RWPE1 (cell line): ENCODE measurements around the gene TDRD12.
"Not testable (repeated sequence)": the region's sequence is repeated elsewhere in the genome, so short reads cannot be mapped to it uniquely, and the experiment has no call there.

Source experiments
- CTCF ChIA-PET: fragments of 350-600 bp; sonication (Branson Sonifier 250); formaldehyde crosslinking; extraction: SDS; loops from one replicate; lab custom pipeline; 2021; lab: Yijun Ruan, JAX
- POLR2A ChIA-PET: fragments of 400-600 bp; formaldehyde crosslinking; extraction: SDS; loops from one replicate; lab custom pipeline; 2020; ENCODE audit warnings: antibody characterized with exemption; ENCODE audit not compliant: low non-redundant PET; lab: Yijun Ruan, JAX
- DNase-seq: peaks from one replicate; pipeline ENCODE4 v3.0.0; 2012; ENCODE audit warnings: low spot score
- H3K27ac ChIP-seq: fragments of 450-650 bp; 2 replicates; pipeline ENCODE4 v1.5.1; 2017
- TF ChIP-seq, protein P1 (sequence below): fragments of 450-650 bp; conservative IDR thresholded peaks from 2 replicates; pipeline ENCODE4 v1.5.1; 2017; ENCODE audit warnings: low read depth, mild to moderate bottlenecking

The TDRD12 gene

DNA sequence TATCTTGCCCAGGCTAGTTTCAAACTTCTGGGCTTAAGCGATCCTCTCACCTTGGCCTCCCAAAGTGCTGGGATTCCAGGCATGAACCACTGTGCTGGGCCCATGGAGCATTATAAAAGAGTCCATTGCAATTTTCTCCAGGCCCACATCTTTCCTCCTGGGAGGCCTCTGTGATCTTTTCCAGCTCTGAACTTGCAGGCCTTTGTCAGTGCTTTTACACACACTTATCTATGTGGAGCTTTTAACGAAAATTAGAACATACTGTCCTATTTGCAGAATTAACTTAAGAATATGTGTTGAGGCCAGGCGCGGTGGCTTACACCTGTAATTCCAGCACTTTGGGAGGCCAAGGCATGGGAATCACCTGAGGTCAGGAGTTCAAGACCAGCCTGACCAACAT is 23.9 kb downstream of the TDRD12 start:
- POLR2A ChIA-PET, result no interaction called here
- DNase-seq, result no peak
- TF ChIP-seq, protein P1, sequence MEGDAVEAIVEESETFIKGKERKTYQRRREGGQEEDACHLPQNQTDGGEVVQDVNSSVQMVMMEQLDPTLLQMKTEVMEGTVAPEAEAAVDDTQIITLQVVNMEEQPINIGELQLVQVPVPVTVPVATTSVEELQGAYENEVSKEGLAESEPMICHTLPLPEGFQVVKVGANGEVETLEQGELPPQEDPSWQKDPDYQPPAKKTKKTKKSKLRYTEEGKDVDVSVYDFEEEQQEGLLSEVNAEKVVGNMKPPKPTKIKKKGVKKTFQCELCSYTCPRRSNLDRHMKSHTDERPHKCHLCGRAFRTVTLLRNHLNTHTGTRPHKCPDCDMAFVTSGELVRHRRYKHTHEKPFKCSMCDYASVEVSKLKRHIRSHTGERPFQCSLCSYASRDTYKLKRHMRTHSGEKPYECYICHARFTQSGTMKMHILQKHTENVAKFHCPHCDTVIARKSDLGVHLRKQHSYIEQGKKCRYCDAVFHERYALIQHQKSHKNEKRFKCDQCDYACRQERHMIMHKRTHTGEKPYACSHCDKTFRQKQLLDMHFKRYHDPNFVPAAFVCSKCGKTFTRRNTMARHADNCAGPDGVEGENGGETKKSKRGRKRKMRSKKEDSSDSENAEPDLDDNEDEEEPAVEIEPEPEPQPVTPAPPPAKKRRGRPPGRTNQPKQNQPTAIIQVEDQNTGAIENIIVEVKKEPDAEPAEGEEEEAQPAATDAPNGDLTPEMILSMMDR, result no peak
- no peak overlapping the region for H3K27ac ChIP-seq
- CTCF ChIA-PET, result no interaction called here

DNA sequence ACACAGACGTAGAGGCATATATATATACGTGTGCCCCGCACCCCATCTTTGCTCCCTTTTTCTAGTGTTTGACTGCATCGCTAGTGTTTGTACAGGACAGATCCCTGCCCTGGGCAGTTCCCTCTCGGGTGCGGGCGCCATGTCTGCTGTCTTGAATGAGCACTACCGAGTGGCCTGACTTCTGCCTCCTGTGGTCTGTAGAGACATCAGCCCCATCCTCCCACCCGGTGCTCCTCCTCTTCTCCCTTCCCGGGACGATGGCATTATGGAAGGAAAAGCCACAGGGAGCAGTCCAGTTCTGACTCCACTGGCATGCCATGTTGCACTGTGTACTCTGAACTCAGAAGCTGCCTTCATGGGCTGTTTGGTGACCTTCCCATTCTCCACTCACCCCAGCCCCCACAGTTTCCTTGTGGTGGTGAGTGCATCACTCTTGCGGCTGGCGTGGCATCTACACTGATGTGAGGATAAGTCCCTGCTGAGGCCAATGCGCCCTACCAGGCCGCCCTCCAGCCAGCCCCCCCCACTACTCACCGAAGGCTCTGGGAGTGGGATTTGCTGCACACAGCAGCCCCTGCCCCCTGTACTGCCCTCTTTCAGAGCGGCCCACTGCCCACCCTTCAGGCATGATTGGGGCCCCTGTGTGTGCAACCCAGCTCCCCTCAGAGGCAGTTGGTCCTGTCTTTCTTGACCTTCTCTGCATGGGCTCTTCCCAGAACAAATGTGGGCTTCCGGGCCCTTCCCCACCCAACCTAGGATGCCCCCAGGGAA is 25.2 kb downstream of the TDRD12 start:
- ChIA-PET POLR2A (no interaction called here), CTCF (no interaction called here)
- no peak overlapping the region for H3K27ac ChIP-seq
- no peak for DNase-seq
- TF ChIP-seq, protein P1, result no peak

DNA sequence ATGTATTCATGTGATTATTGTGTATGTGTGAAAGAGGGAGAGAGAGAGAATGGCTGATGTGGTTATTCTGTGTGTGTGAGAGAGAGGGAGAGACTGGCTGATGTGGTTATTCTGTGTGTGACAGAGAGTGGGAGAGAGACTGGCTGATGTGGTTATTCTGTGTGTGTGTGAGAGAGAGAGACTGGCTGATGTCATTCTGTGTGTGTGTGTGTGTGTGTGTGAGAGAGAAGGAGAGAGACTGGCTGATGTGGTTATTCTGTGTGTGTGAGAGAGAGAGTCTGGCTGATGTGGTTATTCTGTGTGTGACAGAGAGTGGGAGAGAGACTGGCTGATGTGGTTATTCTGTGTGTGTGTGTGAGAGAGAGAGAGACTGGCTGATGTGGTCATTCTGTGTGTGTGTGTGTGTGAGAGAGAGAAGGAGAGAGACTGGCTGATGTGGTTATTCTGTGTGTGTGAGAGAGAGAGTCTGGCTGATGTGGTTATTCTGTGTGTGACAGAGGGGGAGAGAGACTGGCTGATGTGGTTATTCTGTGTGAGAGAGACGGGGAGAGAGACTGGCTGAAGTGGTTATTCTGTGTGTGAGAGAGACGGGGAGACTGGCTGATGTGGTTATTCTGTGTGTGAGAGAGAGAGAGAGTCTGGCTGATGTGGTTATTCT is 26.2 kb downstream of the TDRD12 start:
- CTCF ChIA-PET, POLR2A ChIA-PET, DNase-seq, H3K27ac ChIP-seq: not testable (repeated sequence)

DNA sequence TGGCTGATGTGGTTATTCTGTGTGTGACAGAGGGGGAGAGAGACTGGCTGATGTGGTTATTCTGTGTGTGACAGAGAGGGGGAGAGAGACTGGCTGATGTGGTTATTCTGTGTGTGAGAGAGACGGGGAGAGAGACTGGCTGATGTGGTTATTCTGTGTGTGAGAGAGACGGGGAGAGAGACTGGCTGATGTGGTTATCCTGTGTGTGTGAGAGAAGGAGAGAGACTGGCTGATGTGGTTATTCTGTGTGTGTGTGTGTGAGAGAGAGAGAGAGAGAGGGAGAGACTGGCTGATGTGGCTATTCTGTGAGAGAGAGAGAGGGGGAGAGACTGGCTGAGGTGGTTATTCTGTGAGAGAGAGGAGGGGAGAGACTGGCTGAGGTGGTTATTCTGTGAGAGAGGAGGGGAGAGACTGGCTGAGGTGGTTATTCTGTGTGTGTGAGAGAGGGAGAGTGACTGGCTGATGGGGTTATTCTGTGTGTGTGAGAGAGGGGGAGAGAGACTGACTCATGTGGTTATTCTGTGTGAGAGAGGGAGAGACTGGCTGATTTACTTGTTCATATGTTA is 27.1 kb downstream of the TDRD12 start:
- H3K27ac ChIP-seq, CTCF ChIA-PET, POLR2A ChIA-PET, DNase-seq: not testable (repeated sequence)

DNA sequence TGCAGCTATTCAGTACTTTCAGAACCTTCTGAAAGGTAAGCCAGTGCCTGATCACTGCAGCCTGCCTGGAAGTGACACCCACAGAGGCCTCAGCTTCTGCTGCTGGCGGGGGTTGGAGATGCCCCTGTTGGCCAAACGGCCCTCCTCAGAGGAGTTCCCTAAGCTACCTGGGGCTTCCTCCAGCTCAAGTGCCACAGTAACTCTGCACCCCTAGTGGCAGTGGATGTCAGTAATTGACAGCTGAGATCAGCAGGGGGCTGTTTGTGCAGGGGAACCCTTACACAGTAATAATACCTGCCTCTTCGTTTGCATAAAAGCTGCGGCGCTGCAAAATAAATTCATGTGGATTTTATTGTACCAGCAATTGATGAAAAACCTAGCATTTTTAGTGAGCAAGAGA is 28.9 kb downstream of the TDRD12 start:
- no peak overlapping the region for H3K27ac ChIP-seq
- no peak for DNase-seq
- CTCF ChIA-PET, result no interaction called here
- TF ChIP-seq, protein P1, result no peak
- POLR2A ChIA-PET, result no interaction called here

DNA sequence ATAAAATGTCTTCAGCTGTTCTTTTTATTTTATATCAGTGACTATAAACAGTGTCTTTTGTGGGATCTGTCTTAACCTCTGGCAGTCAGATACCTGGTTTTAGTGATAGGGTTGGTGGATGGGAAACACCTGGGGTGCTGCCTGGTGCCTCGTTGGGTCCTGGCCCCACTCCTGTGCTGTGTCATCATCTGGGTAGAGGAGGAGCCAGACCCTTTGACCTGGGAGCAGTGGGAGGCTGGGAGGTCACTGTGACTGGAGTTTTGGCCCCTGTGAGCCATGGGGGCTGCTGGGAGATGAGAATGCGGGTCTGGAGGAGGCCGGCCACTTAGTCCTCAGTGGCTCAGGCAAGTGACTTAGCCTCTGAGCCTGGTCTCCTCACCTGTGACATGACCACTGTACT is 29.4 kb downstream of the TDRD12 start:
- ChIA-PET CTCF (no interaction called here), POLR2A (no interaction called here)
- DNase-seq, result no peak
- TF ChIP-seq, protein P1, result no peak
- H3K27ac ChIP-seq, result no peak overlapping the region

DNA sequence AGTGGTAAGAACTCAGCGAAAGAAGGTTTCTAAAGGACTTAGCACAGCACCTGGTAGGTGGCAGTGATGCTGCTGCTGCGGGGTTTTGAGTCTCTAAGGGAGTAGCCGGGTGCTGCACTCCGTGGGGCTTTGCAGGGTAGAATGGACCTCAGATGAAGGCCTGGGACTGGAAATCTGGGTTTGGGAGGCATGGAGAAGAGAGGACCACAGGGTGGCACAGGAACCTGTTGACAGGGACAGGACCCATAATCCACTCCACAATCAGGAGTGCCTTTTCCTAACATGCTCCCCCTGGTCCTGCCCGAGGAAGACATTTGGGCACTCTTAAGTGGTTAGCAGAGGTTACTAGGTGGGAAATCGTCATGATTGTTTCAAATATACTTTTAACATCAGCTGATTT is 29.8 kb downstream of the TDRD12 start:
- DNase-seq, result no peak
- H3K27ac ChIP-seq, result no peak overlapping the region
- POLR2A ChIA-PET, result no interaction called here
- CTCF ChIA-PET, result no interaction called here
- TF ChIP-seq, protein P1, result no peak
